GM18505 (cell line): ENCODE data around the gene CYP4F12.
"Not testable (repeated sequence)": the region's sequence is repeated elsewhere in the genome, so short reads cannot be mapped to it uniquely, and the experiment has no call there.

Experiments used
- ATAC-seq: cut with Tn5 transposase; IDR thresholded peaks from one replicate; pipeline ENCODE4 v1.9.1; 2021; ENCODE audit not compliant: unreplicated experiment
- POLR2A ChIP-seq: IDR thresholded peaks from 4 replicates; pipeline ENCODE4 v1.6.1; 2011; ENCODE audit warnings: borderline replicate concordance; ENCODE audit not compliant: insufficient read depth, insufficient read length; ENCODE audit errors: extremely low read depth

The CYP4F12 gene

GRCh38 chr19:15669891-15670290 lies 3.0 kb upstream of the CYP4F12 start:
- TF ChIP-seq POLR2A = no peak
- ATAC-seq = no peak

GRCh38 chr19:15671237-15671821 lies 1.6 kb upstream of the CYP4F12 start:
- no peak for ATAC-seq
- no peak for TF ChIP-seq POLR2A

- TF ChIP-seq POLR2A = no peak
- ATAC-seq = no peak
Observed at GRCh38 chr19:15671891-15672579, 852 bp upstream of the CYP4F12 start.

GRCh38 chr19:15673176-15673654 lies 328 bp downstream of the CYP4F12 start:
- ATAC-seq = no peak
- TF ChIP-seq POLR2A = no peak

GRCh38 chr19:15675560-15675959 lies 2.7 kb downstream of the CYP4F12 start:
- no peak for TF ChIP-seq POLR2A
- no peak for ATAC-seq

- no peak for ATAC-seq
- TF ChIP-seq POLR2A = no peak
Observed at GRCh38 chr19:15679089-15679488, 6.2 kb downstream of the CYP4F12 start.

- not testable (repeated sequence) for ATAC-seq
Observed at GRCh38 chr19:15679865-15680264, 7.0 kb downstream of the CYP4F12 start.

GRCh38 chr19:15680478-15681322 lies 7.8 kb downstream of the CYP4F12 start:
- ATAC-seq = no peak
- TF ChIP-seq POLR2A = no peak

GRCh38 chr19:15683411-15683810 lies 10.5 kb downstream of the CYP4F12 start:
- no peak for TF ChIP-seq POLR2A
- no peak for ATAC-seq

GRCh38 chr19:15684828-15685227 lies 11.9 kb downstream of the CYP4F12 start:
- TF ChIP-seq POLR2A = no peak
- no peak for ATAC-seq

- ATAC-seq = no peak
- TF ChIP-seq POLR2A = no peak
Observed at GRCh38 chr19:15696654-15697194, 23.8 kb downstream of the CYP4F12 start.

GRCh38 chr19:15701757-15702533 lies 29.1 kb downstream of the CYP4F12 start:
- no peak for ATAC-seq
- no peak for TF ChIP-seq POLR2A

- no peak for ATAC-seq
Observed at GRCh38 chr19:15702534-15702930, 29.6 kb downstream of the CYP4F12 start.

GRCh38 chr19:15714638-15715037 lies 41.8 kb downstream of the CYP4F12 start:
- TF ChIP-seq POLR2A = no peak
- no peak for ATAC-seq

More at GRCh38 chr19:15702534-15702930, 29.6 kb downstream of the CYP4F12 start:
- TF ChIP-seq POLR2A = no peak
